Activated CD8-positive, alpha-beta memory T cell treated with anti-CD3 and anti-CD28 coated beads, Interleukin-2, amount 50 U/mL, for 24 hours (primary cell): ENCODE data around the gene MYLK.
A peak's percentile ranks its signal among the peaks of the same experiment; 100 is the strongest.

ENCODE experiments used
- DNase-seq: peaks from one replicate; pipeline ENCODE4 v3.0.0-alpha.2; 2020; ENCODE audit errors: extremely low read depth

MYLK gene

DNA sequence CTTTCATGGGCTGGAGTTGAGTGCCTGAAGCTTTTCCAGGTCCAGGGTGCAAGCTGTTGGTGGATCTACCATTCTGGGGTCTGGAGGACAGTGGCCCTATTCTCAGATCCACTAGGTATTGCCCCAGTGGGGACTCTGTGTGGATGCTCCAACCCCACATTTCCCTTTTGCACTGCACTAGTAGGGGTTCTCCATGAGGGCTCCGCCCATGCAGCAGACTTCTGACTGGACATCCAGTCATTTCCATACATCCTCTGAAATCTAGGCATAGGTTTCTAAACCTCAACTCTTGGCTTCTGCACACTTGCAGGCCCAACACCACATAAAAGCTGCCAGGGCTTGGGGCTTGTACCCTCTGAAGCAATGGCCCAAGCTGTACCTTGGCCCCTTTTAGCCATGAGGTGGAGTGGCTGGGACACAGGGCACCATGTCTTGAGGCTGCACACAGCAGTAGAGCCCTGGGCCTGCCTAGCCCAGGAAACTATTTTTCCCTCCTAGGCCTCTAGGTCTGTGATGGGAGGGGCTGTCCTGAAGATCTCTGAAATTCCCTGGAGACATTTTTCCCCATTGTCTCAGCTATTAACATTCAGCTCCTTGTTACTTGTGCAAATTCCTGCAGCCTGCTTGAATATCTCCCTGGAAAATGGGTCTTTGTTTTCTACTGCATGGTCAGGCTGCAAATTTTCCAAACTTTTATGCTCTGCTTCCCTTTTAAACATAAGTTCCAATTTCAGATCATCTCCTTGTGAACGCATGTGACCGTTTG lies 293.3 kb downstream of the MYLK start:
- DNase-seq: no peak

DNA sequence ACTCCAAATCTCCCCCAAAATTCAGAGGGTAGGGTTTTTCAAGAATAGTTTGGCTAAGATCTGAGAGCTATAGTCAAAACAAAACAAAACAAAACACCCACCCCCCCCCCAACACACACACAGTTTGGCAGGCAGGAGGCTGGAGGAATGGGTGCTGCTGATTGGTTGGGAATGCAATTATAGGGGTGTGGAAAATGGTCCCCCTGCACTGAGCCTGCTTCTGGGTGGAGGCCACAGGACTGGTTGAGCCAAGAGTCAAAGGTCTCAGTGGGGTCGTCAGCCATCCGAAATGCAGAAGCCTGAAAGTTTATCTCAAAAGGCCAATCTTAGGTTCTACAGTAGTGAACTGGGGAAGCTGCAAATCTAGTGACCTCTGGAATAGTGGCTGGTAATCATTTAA lies 296.7 kb downstream of the MYLK start:
- no peak for DNase-seq

DNA sequence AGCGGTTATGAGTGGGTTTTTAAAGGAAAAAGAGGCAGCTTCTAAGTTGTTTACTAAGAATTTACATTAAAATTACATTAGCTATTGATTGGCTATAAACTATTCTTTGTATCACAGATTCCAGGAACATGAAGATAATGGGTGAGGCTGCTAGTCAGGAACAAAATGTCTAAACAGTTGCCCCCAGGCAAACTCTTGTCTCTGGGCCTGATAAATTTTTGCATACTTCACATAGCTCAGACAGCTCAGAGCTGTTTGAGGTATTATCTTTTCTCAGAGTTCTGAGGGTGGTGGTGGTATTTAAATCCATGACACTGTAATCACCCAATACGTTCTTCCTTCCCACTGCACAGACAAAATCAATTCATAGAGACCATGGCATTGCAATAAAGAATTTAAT lies 297.2 kb downstream of the MYLK start:
- DNase-seq: no peak

DNA sequence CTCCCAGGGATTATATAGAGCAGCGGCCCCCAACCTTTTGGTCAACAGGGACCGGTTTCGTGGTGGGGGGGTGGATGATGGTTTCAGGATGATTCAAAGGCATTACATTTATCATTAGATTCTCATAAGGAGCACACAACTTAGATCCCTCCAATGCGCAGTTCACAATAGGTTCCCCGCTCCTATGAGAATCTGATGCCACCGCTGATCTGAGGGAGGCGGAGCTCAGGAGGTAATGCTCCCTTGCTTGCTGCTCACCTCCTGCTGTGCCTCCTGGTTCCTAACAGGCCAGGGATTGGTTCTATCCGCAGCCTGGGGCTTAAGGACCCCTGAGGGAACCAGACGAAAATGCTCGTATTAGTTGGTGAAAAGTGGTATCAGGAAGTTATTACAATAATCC lies 298.0 kb downstream of the MYLK start:
- DNase-seq: no peak

DNA sequence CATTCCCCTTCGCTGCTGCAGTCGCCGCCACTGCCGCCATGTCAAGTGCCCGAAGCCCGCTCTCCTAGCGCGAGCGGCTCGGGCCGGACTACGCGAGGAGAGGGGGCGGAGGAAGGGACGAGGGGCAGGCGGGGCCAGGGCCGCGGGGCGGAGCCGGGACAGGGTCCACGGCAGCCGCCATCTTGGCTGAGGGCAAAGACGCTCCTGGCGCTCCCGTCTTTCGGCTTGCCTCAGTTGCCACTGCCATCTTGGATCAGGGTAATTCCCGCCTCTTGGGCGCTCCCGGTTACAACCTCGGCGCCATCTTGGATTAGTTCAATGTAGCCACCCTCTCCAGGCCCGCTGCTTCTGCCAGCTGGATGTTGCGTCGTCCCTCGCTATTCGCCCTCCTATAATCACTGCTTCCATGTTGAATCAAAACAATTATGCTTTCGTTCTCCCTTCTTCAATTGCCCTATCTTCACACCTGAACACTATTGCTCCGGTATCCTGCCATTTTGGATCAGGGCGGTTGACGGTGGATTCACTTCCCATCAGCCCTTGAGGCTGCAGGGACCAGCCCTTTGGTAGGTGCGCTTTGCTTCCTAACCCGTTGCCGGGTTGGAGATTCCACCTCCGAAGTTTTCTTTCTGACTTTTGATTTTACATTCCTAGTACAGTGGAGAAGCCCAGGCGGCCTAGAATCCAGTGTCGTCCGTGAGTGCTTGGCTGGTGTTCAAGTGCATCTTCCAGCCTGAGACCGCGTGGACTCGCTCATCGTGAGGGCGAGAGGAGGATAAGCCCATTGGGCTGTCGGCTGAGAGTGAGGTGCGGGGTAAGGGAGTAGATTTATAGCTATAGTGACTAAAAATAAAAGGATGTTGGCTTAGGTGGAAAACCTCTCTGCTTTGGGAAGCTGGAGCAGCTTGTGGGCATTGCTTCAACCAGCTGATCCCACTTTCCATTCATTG lies 298.9 kb downstream of the MYLK start, which contains the start of gene HACD2:
HACD2 (minus strand) TSS at position 66 of the 950 bp plus-strand sequence; CDS start at position 40, 26 bp downstream.
- DNase-seq: peak; percentile 89

DNA sequence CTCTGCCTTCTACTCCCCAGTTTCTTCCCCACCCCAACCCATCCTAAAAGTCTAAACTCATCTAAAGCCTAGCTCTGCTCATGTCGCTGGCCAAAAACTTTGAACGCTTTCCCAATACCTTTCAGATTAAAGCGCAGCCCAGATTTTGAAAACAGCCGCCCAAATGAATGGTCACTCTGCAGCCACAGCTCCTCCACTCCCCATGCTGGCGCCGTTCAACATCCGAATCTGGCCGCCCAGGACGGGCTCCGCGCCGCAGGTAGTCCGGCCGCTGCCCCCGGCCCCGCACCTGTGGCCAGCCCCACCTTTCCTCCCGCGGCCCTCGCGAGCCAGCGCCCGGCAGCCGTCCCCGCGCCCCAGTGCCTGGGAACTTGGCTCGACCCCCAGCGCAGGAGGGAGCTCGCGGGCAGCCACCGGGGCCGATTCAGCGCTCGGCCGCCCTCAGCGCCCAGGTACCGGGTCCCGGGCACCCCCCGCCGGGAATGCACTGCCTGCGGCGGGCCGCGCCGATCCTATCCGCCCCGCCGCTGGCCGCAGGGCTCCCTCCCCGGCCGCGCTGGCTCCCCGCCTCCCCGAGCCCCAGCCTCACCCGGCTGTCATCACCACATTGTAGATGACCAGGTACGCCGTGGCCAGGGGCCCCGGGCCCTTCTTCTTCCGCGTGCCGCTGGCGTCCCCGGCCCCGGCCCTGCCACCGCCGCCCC lies 299.7 kb downstream of the MYLK start:
- DNase-seq: no peak

DNA sequence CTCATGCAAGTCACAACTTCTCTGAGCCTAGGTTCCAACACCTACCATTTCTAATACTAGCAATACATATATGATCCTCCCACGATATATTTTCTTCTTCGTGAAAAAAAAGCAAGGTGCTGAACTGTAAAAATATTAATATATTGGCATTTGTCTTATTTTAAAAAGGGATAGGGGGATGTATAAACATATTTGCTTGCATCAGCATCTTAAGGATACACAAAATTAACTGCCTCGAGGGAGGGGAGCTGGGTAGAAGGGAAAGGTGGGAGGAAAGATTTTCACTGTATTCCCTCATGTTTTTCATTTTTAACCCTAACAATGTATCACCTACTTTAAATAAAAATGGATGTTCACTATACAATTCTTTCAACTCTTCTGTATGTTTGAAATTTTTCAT lies 300.6 kb downstream of the MYLK start:
- no peak for DNase-seq

DNA sequence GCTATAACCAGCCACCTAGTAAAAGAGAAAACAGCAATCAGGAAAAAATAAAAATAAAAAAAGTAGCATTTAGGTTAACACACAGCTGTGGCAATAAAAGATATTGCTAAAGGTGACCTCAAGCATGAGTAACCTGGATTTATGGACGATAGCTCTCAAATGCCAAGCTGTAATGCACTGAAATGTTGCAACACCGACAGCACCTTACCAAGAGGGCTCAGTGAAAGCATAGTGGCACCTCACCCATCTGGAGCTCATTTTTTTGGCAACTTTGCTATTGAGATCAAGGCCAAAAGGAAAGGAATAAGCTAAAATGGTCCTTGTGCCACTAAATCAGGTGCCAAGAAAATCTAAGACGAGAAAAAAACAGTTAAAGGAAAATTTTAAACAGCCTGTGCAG lies 301.8 kb downstream of the MYLK start:
- DNase-seq: no peak

DNA sequence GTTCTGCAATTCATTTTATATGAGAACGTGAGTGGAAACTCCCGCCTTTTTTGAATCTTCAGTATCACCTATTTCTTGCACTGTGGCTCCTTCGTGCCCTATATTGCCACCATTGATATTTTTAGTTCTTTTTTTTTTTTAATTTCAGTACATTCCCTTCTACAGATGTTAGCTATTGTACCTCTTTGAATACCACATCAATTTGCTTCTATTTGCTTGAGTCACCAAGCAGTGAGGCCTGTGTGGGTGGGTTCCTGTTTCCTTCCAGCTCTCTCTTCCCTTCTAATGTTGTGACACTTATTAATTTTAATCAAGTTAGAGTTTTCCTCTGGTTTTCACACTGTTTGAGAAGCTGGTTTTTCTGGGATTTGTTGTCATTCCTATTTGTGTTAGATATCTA lies 308.0 kb downstream of the MYLK start:
- no peak for DNase-seq

DNA sequence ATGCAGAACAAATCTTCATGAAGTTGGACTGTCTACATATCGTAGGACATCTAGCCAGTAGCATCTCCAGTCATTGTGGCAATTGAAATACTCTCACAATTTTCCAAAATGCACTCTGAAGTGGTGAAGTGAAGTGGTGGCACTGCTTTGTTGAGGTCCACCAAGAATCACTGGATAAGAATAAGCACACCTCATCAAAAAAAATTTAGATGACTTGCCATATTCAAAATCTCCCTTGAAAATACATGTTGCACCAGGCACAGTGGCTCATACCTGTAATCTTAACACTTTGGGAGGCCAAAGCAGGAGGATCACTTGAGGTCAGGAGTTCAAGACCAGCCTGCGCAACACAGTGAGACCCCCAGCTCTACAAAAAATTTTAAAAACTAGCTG lies 312.2 kb downstream of the MYLK start:
- no peak for DNase-seq

DNA sequence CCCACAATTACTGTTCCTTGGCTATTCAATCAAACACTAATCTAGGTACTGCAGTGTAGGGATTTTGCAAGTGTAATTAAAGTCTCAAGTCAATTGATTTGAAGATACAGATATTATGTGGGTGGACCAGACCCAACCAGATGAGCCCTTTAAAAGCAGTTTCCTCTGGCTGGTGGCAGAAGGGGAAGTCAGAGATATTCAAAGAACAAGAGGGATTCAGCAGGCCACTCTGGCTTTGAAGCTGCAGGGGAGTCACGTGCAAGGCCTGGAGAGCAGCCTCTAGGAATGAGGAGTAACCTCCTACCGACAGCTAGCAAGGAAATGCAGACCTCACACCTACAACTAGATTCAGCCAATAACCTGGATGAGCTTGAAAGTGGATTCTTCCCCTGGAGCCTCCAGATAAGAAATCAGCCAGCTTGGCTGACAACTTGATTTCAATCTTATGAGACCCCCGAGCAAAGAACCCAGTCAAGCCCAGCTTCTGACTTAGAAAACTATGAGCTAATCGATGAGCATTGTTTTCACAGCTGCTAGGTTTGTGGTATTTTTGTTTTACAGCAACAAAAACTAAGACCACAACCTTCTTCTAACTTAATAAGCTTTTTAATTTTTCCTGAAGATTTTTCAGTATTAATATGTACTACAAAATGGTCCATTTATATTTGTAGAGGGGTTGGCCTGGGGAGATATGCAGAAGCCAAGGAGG lies 312.7 kb downstream of the MYLK start:
- no peak for DNase-seq

DNA sequence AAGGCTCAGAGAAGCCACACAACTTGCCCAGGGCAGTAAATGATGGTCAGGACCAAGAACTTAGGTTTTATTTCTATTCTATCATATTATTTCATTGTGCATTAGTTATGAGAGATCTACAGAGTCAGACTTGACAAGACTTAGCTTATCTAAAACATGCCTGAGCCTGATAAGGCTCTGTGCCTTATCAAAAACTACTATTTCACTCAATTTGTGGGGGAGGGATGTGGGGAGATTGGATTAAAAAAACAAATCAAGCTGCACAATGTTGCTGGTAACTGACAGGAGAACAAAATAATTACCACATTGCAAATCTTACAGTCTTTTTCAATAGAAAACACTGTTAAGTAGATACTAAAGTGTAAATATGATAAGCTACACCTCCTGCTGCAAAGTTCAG lies 315.3 kb downstream of the MYLK start:
- DNase-seq: no peak

DNA sequence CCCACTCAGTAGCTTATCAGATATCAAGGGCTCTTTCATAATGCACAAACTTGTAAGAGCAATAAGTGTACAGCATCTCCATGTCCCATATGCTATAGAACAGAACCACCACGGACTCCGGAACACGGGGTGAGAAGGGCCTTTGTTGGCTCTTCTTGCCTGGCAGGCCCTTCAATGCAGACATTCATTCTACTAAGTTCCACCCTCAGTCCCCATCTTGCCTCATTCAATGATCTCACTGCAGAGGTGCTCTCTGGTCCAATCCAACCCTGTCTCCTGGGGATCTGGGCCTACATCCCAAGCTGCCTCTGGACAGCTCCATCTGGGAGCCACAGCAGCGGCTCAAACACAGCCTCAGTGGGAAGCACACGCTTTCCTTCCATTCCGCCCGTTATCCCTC lies 316.1 kb downstream of the MYLK start:
- no peak for DNase-seq

DNA sequence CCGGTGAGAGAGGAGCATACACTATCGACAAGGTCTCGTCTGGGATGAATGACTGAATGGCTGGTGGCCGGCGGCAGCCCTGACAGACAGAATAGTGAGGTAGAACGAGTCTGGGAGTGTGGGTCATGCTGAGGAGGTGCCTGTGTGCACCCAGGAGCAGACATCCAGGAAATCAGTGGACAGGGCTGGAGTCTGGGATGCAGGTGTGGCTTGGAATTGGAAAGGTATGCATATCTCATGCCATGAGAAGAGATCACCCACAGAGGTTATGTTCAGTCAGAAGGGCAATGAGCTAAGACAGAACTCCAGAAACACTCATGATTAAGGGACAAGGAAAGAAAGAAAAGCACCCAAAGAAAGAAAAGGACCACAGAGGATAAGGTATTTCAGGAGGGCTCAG lies 320.1 kb downstream of the MYLK start:
- no peak for DNase-seq

DNA sequence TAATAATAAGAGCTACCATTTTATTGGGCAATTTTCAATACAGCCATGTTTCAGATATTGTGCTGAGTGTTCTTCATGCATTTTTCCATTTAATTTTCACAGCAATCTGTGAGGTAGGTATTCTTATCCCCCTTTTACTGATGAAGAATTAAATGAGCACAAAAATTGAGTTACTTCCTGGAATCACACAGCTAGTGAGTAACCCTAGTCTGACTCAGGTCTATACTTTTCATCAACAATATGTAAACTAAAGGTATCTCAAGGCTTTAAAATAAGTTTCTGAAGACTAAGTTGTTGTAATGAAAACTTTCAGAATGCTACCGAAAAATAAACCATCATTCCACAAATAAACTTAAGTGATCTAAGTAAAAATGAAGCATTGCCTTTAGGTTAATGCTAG lies 321.6 kb downstream of the MYLK start:
- DNase-seq: no peak

DNA sequence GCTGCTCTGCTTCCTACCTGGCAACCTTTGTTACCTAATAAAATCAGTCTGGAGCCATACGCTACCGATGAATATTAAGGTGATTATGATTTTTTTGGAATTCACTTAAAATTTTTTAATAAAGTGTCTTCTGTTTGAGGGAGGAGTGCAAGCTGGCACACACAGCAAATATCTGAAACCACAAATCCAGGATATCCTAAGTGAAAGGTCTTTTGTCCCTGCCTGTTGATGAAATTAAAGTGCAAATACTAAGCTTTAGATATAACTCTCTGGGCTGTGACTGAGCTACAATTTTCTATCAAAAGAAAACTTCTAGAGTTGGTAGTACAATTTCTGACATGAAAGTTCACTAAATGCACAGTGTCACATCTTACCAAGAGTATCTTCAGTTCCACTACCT lies 322.9 kb downstream of the MYLK start:
- DNase-seq: no peak
